SIG-M5 treated with dmso at 0.1 percent for 504 hours (cell line): ENCODE measurements around the gene WDR64.
A peak's percentile ranks its signal among the peaks of the same experiment; 100 is the strongest.
"Not testable (repeated sequence)": the region's sequence is repeated elsewhere in the genome, so short reads cannot be mapped to it uniquely, and the experiment has no call there.

Experiments
- DNase-seq: peaks from one replicate; lab custom pipeline; 2025; ENCODE audit not compliant: unreplicated experiment; lab: John Stamatoyannopoulos, UW

Gene WDR64

DNA sequence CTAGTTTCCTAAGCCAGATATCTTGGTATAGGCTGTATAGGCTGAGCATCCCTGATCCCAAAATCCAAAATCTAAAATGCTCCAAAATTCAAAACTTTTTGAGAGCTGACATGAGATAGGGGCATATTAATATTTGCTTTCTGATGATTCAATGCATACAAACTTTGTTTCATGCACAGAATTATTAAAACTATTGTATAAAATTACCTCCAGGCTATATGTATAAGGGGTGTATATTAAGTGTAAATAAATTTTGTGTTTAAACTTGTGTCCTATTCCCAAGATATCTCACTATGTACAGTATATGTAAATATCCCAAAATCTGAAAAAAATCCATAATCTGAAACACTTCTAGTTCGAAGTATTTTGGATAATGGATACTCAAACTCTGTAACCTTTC lies 2.6 kb downstream of the WDR64 start:
- no peak for DNase-seq

GRCh38 chr1:241658081-241658793 lies 6.2 kb downstream of the WDR64 start:
- DNase-seq = peak; percentile 17

DNA sequence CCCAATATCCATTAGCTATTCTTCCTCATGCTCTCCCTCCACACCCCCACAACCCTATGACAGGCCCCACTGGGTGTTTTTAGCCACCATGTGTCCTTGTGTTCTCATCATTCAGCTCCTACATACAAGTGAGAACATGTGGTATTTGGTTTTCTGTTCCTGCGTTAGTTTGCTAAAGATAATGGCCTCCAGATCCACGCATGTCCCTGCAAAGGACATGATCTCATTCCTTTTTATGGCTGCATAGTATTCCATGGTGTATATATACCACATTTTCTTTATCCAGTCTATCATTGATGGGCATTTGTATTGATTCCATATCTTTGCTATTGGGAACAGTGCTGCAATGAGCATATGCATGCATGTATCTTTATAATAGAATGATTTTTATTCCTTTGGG lies 6.9 kb downstream of the WDR64 start:
- not testable (repeated sequence) for DNase-seq

- DNase-seq = no peak
Observed at GRCh38 chr1:241660424-241660972, 8.4 kb downstream of the WDR64 start.

GRCh38 chr1:241666419-241666818 lies 14.3 kb downstream of the WDR64 start:
- DNase-seq = no peak

- no peak for DNase-seq
Observed at GRCh38 chr1:241672301-241672700, 20.2 kb downstream of the WDR64 start.

DNA sequence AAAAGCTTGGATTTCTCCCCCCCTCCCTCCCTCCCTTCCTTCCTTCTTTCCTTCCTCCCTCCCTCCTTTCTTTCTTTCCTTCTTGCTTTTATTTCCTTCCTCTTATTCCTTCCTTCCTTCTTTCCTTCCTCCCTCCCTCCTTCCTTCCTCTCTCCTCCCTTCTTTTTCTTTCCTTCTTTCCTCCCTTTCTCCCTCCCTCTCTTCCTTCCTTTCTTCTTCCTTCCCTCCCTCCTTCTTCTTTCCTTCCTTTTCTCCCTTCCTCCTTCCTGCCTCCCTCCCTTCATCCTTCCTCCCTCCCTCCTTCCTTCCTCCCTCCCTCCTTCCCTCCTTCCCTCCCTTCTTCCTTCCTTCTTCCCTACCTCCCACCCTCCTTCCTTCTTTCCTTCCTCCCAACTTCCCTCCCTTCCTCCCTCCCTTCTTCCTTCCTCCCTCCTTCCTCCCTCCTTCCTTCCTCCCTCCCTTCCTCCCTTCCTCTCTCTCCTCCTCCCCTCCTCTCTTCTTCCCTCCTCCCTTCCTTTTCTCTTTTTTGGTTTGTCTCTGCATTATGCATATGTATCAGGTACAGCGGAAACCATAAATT lies 22.8 kb downstream of the WDR64 start:
- DNase-seq = no peak

- no peak for DNase-seq
Observed at GRCh38 chr1:241675983-241676382, 23.9 kb downstream of the WDR64 start.

GRCh38 chr1:241677201-241677600 lies 25.1 kb downstream of the WDR64 start:
- DNase-seq = no peak

DNA sequence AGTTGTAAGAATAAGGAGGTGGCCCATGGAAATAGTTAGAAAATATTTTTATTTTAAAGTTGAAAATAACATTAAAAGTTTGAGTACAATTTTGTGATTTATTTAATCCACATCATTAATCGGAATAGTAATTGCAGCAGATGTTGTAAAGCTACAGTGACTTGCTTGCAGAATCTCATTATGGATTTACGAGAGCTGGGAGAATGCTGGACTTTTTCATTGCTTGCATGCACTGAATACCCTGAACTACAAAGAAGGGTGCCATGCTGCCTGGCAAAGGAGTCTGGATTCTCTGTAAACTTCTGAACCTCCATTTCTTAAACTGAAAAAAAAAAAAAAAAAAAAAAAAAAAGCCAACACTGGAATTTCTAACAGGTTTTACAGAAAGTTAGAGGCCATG lies 26.5 kb downstream of the WDR64 start:
- no peak for DNase-seq

- DNase-seq = no peak
Observed at GRCh38 chr1:241679404-241679803, 27.3 kb downstream of the WDR64 start.

DNA sequence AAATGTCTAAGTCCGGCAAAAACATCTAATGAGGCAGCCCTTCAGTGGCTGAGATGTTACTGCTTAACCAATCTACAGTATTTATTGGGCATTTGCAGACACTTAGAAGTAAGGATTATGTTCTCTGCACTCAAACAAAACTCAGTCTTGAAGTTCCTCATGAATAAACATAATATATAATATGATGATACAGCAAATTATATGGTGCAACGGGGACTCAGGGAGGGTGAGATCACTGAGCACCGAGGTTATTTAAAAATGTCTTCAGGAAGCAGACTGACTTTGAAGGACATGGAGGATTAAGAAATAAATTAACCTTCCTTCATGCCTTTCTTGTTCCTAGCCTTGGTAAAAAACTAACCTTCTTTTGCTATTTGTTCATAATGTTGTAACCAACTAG lies 27.9 kb downstream of the WDR64 start:
- no peak for DNase-seq

- not testable (repeated sequence) for DNase-seq
Observed at GRCh38 chr1:241681861-241682448, 29.9 kb downstream of the WDR64 start.

DNA sequence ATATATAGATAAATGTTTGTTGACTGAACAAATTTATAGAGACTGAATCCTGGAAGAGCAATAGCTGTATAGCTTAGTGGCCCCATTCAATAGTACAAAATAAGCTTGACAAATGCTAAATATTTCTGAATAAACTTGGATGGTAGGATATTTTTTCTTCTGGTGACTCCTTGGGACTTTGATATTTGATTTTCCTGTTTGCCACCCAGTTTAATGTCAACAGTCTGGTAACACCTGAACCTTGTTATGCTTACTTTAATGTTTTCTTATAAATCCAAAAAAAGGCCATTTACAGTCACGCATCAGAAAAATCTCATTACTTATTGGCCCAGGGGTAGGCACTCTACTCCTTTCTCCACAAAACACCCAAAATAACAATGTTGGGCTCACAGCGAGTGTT lies 30.8 kb downstream of the WDR64 start:
- no peak for DNase-seq

DNA sequence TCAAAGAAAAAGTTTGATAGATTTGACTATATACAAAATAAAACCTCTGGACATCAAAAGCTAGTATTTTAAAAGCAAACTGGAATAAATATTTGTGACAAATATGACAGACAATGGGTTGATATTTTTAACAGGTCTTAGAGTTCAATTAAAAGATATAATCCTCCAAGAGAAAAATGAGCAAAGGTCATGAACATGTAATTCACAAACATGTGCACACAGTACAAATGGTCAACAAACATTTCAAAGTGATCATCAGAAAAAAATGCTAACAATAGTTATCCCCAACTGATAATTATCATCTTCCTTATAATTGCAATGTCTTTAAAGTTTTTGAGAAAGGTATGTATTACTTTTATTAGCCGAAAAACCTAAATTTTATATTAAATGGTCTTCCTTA lies 32.0 kb downstream of the WDR64 start:
- no peak for DNase-seq

- DNase-seq = no peak
Observed at GRCh38 chr1:241688940-241689368, 36.9 kb downstream of the WDR64 start.

- no peak for DNase-seq
Observed at GRCh38 chr1:241695246-241696171, 43.4 kb downstream of the WDR64 start.

DNA sequence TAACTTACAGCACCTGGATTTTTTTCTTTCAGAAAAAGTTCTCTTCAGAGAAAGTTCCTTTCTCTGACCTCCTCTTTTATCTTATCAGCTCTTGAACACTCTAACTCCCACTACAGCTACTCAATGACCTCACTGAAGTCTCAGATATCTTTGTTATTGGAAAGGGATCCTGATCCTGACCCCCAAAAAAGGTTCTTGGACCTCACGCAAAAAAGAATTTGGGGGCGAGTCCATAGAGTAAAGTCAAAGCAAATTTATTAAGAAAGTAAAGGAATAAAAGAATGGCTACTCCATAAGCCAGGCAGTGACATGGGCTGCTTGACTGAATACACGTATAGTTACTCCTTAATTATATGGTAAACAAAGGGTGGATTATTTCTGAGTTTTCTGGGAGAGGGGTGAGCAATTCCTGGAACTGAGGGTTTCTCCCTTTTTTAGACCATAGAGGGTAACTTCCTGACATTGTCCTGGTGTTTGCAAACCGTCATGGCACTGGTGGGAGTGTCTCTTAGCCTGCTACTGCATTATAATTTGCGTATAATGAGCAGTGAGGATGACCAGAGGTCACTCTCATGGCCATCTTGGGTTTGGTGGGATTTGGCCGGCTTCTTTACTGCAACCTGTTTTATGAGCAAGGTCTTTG lies 44.2 kb downstream of the WDR64 start:
- no peak for DNase-seq

- no peak for DNase-seq
Observed at GRCh38 chr1:241696815-241697639, 44.9 kb downstream of the WDR64 start.

DNA sequence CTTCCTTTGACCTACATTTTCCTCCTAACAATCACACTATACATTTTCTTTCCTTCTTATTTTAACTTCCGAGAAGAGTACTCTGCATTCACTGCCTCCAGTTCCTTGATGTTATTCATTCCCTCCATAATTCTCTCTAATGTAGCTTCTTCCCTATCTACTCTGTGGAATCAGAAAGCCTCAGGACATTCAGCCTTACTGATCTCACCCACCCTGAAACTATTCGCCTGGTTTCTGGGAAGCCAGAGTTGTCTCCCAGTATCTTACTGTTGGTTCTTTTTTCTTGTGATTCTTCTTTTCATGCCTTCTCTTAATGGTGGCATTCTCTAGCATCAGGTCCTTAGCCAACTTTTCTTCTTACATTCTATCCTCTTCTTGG lies 45.5 kb downstream of the WDR64 start:
- DNase-seq = no peak
